TTC549 (cell line): Measurements from ENCODE around the gene FIG4.
"Not testable (repeated sequence)": the region's sequence is repeated elsewhere in the genome, so short reads cannot be mapped to it uniquely, and the experiment has no call there.

Source experiments
- FAIRE-seq: peaks from 2 replicates; lab custom pipeline; 2012; peaks lifted over from hg19 to GRCh38; lab: Jason Lieb, UNC

FIG4 gene

DNA sequence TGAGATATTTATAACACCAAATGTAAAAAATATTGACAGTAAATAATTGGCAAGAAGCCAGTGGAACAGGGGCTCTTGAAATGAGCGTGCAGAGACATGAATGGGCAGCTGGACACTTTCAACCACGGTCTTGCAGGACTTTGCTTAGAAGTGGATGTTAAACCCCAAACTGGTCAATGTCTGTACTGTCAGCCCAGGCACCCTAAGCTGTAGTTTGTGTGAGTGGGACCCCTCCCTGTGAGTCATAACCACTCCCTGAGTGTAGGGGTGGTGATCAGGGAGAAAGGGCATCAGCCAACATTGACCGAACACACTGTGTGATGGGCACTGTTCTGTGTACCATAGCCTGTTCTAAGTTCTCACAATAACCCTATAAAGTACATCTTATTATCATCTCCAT is 108.6 kb downstream of the FIG4 start:
- no peak for FAIRE-seq

DNA sequence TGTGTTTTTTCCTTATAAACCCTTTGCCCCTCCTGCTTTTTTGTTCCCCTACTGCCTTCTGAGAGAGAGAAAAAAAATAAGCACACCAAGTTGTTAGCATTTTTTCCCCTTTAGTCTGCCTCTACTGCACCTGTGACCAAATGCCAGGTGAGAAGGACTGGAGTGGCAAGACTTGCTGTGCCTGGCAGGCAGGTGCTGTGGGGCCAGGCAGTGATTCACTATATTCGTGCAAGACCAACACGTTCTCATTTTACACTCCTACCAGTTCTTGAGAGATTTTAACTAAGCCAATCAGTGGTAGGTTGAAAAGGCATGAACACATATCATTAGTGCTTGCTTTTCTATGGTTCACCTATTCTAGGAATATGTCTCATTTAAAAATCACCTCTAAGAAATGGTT is 109.7 kb downstream of the FIG4 start:
- FAIRE-seq: no peak

DNA sequence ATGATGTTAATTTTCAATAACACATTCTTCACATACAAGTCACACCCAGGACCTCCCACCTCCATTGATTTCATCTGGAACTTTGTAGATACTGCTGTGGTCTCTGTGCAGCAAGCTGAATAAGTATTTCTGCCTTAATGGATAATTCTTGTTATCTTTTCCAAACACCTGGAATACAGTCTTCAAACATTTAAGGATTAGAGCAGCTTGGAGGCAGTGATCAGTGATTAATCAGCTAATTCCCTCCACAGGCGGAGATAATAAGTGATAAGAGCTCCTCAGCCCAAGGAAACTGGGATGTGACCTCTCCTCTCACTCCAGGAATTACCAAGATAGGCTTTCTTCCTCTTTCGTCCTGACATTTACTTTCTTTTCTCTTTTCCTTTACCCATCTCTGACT is 110.7 kb downstream of the FIG4 start:
- FAIRE-seq: no peak

DNA sequence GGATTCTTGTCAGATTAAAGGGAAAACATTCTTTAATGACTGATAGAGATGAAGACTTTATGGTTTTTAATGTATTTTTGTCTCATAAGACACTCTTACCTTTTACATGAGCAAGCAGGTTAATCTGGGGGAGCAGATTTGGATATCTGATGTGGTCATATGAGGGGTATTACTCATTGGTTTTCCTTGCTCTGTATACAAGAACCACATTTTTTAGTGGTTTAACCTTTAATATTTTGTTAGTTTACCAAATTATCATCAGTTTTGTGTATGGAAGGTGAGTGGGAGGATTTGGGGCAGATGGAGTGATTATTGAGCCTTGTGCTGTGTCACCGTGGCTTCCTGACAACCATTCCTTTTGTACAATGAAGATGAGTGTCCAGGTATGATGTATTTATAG is 112.9 kb downstream of the FIG4 start:
- FAIRE-seq: no peak

DNA sequence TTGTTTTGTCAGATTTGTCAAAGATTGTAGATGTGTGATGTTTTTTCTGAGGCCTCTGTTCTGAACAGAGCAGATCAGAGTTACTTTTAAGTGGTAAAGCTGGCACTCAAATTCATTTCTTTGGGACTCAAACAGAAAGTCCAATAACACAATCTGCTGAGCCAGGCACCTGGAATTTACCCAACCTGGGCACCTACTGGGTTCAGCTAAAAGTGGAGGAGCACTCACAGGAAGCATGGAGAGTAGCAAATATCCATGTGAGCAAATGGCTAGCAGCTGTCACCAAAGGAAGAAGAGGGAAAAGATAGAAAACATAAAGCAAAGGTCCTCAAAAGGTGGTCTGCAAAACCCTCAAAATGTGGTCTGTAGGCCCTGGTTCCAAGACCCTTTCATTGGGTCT is 116.8 kb downstream of the FIG4 start:
- FAIRE-seq: no peak

DNA sequence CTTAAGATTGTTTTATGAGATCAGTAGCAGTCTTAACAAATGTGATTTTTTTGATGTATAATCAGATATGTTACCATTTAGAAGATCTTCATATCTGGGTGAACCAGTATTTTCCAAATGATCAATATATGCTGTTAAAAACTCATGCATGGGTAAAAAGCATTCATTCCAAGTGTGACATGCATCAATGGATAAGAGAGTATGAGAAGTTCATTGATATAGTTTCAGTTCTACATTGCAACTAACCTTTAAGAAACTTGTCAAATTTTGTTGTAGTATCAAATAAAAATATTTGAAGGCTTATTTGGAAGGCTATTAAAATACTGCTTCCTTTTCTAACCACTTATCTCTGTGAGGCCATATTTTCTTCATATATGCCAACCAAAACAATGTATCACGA is 117.7 kb downstream of the FIG4 start:
- FAIRE-seq: no peak

DNA sequence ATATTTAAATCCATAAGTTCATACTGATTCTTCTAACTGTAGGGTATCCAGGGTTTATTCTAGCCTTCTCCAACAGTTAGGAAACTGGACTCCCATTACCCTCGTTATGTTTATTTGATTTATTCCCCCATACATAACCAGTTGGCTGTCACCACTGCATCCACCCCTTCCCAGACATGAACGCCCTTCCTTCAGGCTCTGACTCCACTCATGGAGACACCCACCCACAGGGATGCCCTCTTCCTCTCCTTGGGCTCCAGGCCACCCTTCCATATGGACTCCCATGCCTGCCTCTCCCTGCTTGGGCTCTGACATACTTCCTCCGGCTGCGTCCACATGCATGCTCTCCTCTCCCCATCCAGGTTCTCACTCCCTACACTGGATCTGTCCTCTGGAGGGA is 124.0 kb downstream of the FIG4 start:
- no peak for FAIRE-seq

DNA sequence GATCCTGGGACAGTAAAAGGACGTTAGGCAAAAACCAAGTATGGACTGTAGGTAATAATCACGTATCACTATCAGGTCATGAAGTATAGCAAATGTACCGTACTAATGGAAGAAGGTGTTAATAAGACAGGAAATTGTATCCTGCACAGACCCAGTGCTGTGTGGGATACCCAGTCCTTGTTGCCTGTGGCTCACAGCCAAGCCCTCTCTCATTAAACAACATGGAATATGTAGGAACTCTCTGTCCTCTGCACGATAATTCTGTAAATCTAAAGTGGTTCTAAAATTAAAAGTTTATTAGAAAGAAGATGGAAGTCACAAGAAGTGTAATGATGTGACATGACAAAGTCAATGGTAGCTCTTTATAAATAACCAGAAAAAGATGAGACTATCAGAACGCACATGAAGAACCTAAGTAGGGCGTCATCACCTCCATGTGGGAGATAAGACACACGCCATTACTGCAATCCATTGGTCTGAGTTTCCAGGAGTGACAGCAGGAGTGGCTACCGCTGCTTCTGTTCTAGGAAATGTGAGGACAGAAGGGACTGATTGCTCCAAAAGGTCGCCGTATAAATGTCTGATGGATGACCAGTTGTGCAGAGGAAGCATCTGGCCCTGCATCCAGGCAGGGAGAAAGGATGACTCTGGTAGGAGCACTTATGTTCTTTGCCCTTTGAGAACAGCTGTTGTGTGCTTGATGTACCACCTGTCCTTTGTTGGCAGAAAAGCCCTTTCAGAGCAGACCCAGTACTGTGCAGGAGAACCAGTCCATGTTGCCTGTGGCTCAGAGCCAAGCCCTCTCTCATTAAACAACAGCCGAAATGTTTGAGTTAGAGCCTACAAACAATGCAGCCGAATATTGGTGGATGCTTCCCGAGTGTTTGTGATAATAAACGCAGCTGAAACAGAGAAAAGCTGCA is 125.6 kb downstream of the FIG4 start:
- no peak for FAIRE-seq

DNA sequence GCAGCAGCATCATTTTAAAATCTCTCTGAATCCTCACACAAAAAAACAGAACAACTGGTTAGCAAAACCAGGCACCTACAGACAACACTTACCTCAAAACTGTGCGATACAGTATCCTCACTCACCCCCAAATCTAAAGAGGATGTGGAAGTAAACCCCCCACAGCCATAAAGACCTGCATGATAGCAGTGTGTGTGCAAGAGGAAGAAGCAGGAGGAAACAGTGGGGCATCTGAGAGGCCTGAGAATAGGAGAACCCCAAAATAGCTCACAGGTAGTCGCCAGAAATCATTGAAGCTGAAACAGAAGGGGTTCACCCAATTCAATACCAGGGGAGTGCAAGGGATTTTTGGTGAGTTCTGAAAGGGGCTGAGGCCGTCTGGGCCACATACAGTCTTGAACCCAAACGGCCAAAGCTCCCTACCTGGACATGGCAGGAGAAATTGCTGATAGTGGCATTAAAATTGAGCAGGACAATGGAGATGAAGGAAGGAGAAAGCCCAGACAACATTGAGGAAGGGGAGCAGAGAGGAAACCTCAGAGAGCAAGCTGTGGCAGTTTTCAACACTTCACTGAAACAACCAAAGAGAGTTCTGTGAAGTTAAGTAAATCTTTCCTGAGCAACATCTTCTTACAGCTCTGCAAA is 129.7 kb downstream of the FIG4 start:
- no peak for FAIRE-seq

DNA sequence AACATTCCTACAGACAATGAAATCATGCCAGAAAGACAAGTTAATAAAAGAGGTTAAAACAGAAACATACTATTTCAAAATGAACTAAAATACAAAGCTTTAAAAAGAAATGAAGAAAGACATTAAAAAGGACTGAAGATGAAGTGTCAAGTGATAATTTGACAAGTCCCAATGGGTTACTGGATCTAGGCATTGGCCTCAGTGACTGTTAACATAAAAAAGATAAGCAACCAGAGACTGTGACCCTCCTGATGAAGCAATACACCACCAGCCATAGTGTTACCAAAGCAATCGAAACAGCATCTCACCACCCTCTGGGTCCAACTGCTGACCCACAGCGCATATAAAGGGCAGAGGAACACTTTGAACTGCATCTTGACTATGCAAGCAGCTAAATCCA is 130.3 kb downstream of the FIG4 start:
- no peak for FAIRE-seq

DNA sequence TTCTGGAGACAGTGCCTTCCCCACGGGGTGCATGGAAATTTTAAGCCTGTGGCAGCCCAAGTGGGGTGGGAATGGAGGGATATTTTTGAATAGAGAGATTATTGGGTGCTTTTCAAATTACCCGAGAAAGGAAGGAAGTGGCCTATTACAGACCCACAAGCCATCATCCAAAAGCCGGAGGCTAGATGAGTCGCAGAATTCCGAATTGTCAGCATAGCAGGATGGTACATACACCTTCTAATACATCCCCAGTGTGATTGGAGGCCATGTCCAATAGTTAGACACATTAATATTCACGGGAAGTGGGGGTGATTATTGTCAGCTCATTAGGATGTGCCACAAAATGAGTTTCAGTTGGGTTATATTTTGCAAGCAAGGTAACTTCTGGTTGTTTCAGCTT is 133.0 kb downstream of the FIG4 start:
- FAIRE-seq: no peak

DNA sequence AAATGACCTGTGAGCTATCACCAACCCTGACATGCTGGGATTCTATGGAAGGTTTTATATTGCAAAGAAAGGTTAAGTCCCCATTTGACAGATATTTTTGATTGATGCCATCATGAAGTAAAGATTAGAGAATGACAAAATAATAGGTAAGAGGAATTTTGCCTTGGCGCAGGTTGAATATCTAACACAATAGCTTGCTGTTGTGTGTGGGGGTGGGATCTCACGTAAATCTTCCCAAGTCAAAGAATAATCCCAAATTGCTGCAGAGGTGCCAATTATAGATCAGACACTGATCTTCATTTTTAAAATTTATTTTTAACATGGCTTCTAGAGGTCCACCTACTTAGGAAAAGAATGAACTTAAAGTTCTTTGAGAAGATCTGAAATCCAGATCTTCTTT is 135.5 kb downstream of the FIG4 start:
- no peak for FAIRE-seq

DNA sequence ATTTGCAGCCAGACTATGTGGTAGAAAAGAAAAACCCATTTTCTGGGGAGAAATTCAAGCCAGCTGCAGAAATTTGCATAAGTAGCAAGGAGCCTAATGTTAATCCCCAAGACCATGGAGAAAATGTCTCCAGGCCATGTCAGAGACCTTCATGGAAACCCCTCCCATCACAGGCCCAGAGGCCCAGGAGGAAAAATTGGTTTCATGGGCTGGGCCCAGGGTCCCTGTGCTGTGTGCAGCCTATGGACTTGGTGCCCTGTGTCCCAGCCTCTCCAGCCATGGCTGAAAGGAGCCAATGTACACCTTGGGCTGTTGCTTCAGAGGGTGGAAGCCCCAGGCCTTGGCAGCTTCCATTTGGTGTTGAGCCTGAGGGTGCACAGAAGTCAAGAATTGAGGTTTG is 140.3 kb downstream of the FIG4 start:
- not testable (repeated sequence) for FAIRE-seq

DNA sequence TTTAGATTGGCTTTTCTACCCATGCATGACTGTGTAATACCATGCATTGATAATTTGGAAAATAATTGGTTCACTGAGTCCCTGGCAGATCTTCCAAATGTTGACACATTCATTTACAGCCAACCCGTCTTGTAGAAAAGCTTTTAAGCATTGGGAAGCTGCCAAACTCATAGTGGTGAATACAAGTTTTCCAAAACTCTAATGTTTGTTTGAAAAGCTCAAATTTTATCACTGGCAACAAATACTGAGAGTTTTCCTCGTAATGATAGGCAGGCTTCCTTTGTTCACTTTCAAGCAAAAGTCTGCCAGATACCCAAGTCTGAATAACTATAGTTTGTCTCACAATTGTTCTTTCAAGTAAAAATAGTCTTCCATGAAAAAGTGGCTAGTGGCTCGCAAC is 143.0 kb downstream of the FIG4 start:
- FAIRE-seq: no peak

DNA sequence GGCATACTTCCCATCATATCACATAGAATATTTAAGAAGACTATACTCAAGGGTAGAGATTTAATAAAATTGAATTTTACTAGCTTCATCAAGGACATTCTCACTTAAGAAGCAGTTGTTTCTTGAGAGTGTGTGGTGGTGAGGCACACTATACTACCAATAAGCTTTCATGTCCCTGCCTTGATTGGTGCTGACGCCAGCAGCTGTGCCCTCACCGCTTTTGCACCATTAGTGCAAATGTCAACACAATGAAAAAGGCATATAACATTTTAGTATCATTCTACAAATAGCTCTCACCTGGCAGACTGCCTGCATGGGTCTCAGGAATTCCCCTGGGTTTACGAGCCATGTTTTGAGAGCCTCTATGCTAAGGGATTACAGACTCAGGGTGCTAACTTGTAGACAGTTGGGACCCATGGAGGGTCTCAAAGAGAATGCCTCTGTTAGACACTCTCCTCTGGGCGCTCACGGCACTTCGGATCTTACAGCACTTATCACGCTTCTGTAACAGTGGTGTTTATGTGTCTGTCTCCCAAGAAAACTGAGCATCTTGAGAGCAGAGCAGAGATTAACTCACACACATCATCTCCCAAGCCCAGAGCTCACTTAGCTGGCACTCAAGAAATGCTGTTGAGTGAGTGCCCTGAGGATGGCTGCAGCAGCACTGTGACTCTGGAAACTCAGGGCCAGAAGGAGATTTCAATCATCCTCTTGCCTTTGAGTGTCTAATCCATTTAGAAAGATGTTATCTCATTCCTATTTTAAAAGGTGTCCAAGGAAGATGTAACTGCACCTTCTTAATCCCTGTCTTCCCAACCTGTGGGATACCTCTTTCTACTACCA is 143.7 kb downstream of the FIG4 start:
- FAIRE-seq: no peak

DNA sequence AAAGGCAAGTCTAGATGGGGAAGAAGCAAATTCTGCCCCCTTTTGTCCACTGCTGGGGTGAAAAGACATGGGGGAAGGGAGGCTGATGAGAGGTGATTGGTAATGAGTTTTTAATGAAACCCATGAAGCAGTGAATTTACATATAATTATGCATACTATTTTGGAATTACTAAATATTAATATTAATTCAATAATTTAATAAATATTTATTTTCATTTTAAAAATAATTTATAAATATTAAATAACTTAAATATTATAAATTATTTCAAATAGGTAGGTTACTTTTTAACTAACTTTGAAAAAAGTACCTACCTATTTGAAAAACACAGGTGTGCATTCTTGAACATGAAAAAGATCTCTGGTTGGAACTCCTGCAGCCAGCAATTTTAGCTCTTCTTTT is 148.9 kb downstream of the FIG4 start:
- FAIRE-seq: peak; percentile 75

DNA sequence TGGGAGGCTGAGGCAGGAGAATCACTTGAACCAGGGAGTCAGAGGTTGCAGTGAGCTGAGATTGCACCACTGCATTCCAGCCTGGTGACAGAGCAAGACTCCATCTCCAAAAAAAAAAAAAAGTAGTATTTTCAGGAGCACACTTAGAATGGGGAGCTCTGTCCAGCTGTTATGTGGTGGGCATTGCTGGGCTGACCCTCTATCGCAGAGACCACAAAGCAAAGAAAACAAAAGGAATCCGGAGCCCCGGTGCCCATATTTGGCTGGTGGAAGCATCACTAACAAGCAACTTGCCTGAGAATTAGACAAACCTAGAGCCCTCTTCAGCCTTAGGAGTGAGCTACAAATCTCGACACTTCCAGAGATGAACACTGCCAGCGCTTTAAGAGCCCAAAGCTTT is 149.7 kb downstream of the FIG4 start:
- no peak for FAIRE-seq

DNA sequence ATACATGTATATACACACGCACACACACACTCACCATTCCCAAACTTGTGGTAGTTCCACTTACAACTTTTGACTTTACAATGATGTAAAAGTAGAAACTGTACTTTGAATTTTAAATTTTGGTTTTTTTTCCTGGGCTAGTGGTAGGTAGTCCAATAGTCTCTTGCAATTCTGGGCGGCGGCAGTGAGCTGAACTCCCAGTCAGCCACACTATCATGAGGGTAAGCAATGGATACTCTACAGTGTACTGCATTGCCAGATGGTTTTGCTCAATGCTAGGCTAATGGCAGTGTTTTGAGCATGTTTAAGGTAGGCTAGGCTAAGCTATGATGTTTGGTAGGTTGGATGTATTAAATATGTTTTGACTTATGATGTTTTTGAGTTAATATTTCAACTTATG is 150.8 kb downstream of the FIG4 start:
- FAIRE-seq: no peak

DNA sequence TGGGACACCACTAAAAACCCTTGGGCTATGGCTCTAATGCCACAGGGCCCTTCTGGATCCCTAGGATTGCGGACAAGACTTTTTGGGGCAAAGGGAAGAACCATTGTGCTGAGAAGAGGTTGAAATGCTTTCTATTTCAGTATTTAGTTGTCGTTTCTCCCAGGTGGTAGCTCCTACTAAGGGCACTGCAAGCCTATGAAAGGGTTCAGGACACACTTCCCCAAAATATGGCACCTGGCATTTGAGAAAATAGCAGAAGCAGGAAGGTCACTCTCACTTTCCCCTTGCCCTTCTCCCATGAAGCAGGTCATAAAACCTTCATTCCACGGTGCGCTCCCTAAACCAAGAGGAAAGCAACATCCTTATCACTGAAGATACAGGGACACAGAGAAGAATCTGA is 161.6 kb downstream of the FIG4 start:
- FAIRE-seq: no peak

DNA sequence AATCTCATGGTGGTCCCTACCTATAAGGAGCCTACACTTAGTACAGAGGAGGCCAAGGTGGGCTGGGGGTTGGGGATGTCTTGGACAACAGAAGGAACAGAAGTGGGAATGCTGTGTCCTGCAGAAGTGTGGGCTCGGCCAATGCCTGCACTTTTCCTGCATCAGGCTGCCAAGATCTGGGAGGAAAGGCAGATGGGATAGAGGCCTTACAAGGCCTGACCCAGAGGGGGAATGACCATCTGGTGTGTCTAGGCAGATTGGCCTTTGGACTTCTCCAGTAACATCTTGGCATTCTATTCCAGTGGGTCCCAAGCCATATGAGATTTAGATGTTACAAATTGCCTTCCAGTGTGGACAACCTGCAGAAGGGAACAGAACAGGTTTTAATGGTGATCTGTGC is 162.3 kb downstream of the FIG4 start:
- no peak for FAIRE-seq

DNA sequence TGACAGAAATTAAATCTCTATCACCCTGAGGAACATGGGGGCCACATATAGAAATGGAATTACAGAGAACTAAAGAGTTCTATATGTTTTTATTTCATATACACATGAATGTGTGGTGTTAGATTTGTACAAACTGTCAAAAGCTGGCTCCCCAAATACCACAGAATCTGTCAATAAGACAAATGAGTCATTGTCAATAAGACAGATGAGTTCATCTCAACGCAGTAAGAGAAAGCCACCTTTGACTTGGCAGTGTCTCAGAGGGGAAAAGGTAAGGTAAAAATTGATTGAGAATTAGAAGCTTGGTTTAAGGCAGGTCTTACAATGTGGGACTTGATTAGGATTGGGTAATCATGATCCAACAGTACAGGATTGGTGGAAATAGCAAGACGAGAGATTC is 162.9 kb downstream of the FIG4 start:
- no peak for FAIRE-seq

DNA sequence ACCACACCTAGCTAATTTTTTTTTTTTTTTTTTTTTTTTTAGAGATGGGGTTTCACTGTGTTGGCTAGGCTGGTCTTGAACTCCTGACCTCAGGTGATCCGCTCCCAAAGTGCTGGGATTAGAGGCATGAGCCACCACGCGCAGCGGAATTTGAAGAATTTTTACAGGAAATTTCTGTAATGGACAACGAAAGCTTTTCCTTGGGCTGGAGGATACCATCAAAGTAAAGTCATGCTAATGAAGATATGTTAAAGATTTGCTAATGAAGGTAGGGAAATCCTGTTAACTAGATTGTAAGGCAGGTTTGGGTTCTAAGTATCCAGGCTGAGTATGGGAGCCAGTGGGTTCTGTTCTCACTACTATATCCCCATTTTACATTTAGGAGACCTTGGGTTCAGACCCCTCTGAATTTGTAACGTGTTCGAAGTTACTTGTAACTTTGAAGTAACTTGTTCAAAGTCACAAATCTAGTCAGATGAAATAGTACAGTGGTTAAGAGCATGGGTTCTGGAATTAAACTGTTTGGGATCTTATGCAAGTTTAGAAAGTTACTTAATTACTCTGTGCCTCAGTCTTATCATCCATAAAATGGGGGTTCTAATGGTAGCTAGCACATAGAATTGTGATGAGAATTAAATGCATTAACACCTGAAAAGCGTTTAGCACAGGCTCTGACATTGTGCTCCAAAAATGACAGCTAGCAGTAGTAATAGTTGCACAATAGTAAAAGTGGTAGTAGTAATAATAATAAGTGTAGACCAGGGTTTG is 163.6 kb downstream of the FIG4 start:
- no peak for FAIRE-seq
